Measurements from ENCODE around the gene CHRNG.

- TF ChIP-seq POLR2A (IDR thresholded peaks at IDR 0.05) (no peak), CTCF (IDR thresholded peaks at IDR 0.05) (no peak)
These were observed 20.6 kb upstream of the CHRNG start for GRCh38 chr2:232518844-232519243.
